Measurements from ENCODE around the gene FN3KRP. TPM values are rescaled to one million over a fixed set of nuclear protein-coding genes. Genes with fewer than 3 reads are reported as not detected.
"Not testable (repeated sequence)": the region's sequence is repeated elsewhere in the genome, so short reads cannot be mapped to it uniquely, and the experiment has no call there.

The FN3KRP gene
- total RNA-seq, 1 experiment from 2014 or later: 19.7 TPM

- ATAC-seq: no peak
Measured at GRCh38 chr17:82737967-82738877, 21.7 kb downstream of the FN3KRP start.

GRCh38 chr17:82740906-82741759, 24.6 kb downstream of the FN3KRP start:
- TF ChIP-seq GABPB1 (CRISPR knock-in tag; IDR thresholded peaks at IDR 0.05) (peak; percentile 74), STAT6 (CRISPR knock-in tag; conservative IDR thresholded peaks at IDR 0.05; ENCODE audit: low read depth) (no peak)
- Mint-ChIP-seq H3K27ac (no peak overlapping the region; the same call in 1 of the 2 replicates), H3K27me3 (ENCODE audit: low read depth) (peaks cover 2% of the 10 kb centered on the region; the same call in 1 of the 2 replicates), H3K36me3 (peaks cover 48% of the 10 kb centered on the region), H3K4me1 (peaks cover 20% of the 10 kb centered on the region), H3K4me3 (no peak overlapping the region), H3K9me3 (peaks cover 30% of the 10 kb centered on the region)
- POLR2A ChIA-PET: no interaction called here
- DNase-seq (ENCODE audit: low spot score): no peak
- ATAC-seq: no peak
- CTCF ChIA-PET: no interaction called here

More at GRCh38 chr17:82737967-82738877, 21.7 kb downstream of the FN3KRP start:
- H3K4me3 Mint-ChIP-seq: no peak overlapping the region
- peaks cover 4% of the 10 kb centered on the region; the same call in 1 of the 2 replicates for H3K4me1 Mint-ChIP-seq
- H3K9me3 Mint-ChIP-seq: peaks cover 25% of the 10 kb centered on the region
- peaks cover 42% of the 10 kb centered on the region for H3K36me3 Mint-ChIP-seq
- DNase-seq (ENCODE audit: low spot score): no peak
- ChIA-PET POLR2A (no interaction called here), CTCF (no interaction called here)
- H3K27me3 Mint-ChIP-seq (ENCODE audit: low read depth): peaks cover 13% of the 10 kb centered on the region
- TF ChIP-seq GABPB1 (CRISPR knock-in tag; IDR thresholded peaks at IDR 0.05): peak; percentile 95
- TF ChIP-seq KAT7 (CRISPR knock-in tag; IDR thresholded peaks at IDR 0.05; ENCODE audit: borderline replicate concordance): no peak
- no peak overlapping the region for H3K27ac Mint-ChIP-seq

GRCh38 chr17:82743344-82744219, 27.1 kb downstream of the FN3KRP start:
- DNase-seq (ENCODE audit: low spot score) (peak; percentile 33), ATAC-seq (peak; percentile 79)
- Mint-ChIP-seq H3K4me1 (peaks cover 18% of the 10 kb centered on the region), H3K4me3 (no peak overlapping the region), H3K27ac (peak overlapping the region; percentile 57; the same call in 1 of the 2 replicates), H3K36me3 (peaks cover 63% of the 10 kb centered on the region), H3K27me3 (ENCODE audit: low read depth) (no peaks in the 10 kb centered on the region), H3K9me3 (peaks cover 41% of the 10 kb centered on the region)
- TF ChIP-seq USF2 (CRISPR knock-in tag; IDR thresholded peaks at IDR 0.05) (no peak), ZNF423 (CRISPR knock-in tag; IDR thresholded peaks at IDR 0.05) (no peak), TEAD1 (CRISPR knock-in tag; IDR thresholded peaks at IDR 0.05) (no peak), ATF6 (CRISPR knock-in tag; IDR thresholded peaks at IDR 0.05) (no peak), TEAD4 (CRISPR knock-in tag; IDR thresholded peaks at IDR 0.05) (no peak), IRF1 (CRISPR knock-in tag; IDR thresholded peaks at IDR 0.05) (no peak), SMAD4 (CRISPR knock-in tag; IDR thresholded peaks at IDR 0.05) (no peak), IRF2 (CRISPR knock-in tag; IDR thresholded peaks at IDR 0.05; ENCODE audit: borderline replicate concordance, low read depth) (no peak), GABPB1 (CRISPR knock-in tag; IDR thresholded peaks at IDR 0.05) (no peak)
- ChIA-PET POLR2A (no interaction called here), CTCF (interaction anchor here (0.7 to 1.3 kb wide), 5 partner anchors 8 to 75 kb away, joined by 3 to 6 read pairs (median 4); partner anchors contain the start of genes FN3K and FN3KRP)

- peaks cover 18% of the 10 kb centered on the region for H3K4me1 Mint-ChIP-seq
- H3K9me3 Mint-ChIP-seq: peaks cover 43% of the 10 kb centered on the region
- peaks cover 69% of the 10 kb centered on the region for H3K36me3 Mint-ChIP-seq
- DNase-seq (ENCODE audit: low spot score); ATAC-seq; H3K4me3 Mint-ChIP-seq; CTCF ChIA-PET; POLR2A ChIA-PET; H3K27ac Mint-ChIP-seq; H3K27me3 Mint-ChIP-seq (ENCODE audit: low read depth): not testable (repeated sequence)
Measured at GRCh38 chr17:82744736-82745135, 28.2 kb downstream of the FN3KRP start.

All from WTC11 (cell line).